NCI-H526 treated with DMSO at 0.1 percent for 48 hours (cell line): Measurements from ENCODE around the gene RPS21.

ENCODE experiments used
- DNase-seq: peaks from one replicate; lab custom pipeline; 2025; lab: John Stamatoyannopoulos, UW

Gene RPS21

GRCh38 chr20:62378215-62378614 lies 8.7 kb upstream of the RPS21 start:
- no peak for DNase-seq

- no peak for DNase-seq
Measured at GRCh38 chr20:62381202-62381797, 5.6 kb upstream of the RPS21 start.

GRCh38 chr20:62381842-62382241 lies 5.1 kb upstream of the RPS21 start:
- DNase-seq, result no peak

GRCh38 chr20:62382306-62383198 lies 4.4 kb upstream of the RPS21 start:
- peak; percentile 66 for DNase-seq

- DNase-seq, result no peak
Measured at GRCh38 chr20:62387219-62387913, 463 bp downstream of the RPS21 start.

GRCh38 chr20:62387933-62388635 lies 1.2 kb downstream of the RPS21 start:
- no peak for DNase-seq

- DNase-seq, result no peak
Measured at GRCh38 chr20:62388839-62389600, 2.1 kb downstream of the RPS21 start.

- no peak for DNase-seq
Measured at GRCh38 chr20:62389601-62390087, 2.7 kb downstream of the RPS21 start.

GRCh38 chr20:62390317-62391164 lies 3.6 kb downstream of the RPS21 start:
- DNase-seq, result no peak

GRCh38 chr20:62391165-62392076 lies 4.5 kb downstream of the RPS21 start:
- no peak for DNase-seq

GRCh38 chr20:62392077-62392418 lies 5.1 kb downstream of the RPS21 start:
- no peak for DNase-seq

- DNase-seq, result no peak
Measured at GRCh38 chr20:62392621-62393334, 5.9 kb downstream of the RPS21 start.

GRCh38 chr20:62393335-62393665 lies 6.4 kb downstream of the RPS21 start:
- no peak for DNase-seq

- DNase-seq, result no peak
Measured at GRCh38 chr20:62393830-62394229, 6.9 kb downstream of the RPS21 start.

GRCh38 chr20:62394248-62395245 lies 7.6 kb downstream of the RPS21 start:
- no peak for DNase-seq

- DNase-seq, result no peak
Measured at GRCh38 chr20:62395311-62396242, 8.7 kb downstream of the RPS21 start.
